Measurements from ENCODE around the gene TMEM141. TPM values are rescaled to one million over a fixed set of nuclear protein-coding genes. Genes with fewer than 3 reads are reported as not detected.

TMEM141 gene
- total and polyA plus RNA-seq, 2 donors from 2014 or later = 96.5 to 403 TPM

DNA sequence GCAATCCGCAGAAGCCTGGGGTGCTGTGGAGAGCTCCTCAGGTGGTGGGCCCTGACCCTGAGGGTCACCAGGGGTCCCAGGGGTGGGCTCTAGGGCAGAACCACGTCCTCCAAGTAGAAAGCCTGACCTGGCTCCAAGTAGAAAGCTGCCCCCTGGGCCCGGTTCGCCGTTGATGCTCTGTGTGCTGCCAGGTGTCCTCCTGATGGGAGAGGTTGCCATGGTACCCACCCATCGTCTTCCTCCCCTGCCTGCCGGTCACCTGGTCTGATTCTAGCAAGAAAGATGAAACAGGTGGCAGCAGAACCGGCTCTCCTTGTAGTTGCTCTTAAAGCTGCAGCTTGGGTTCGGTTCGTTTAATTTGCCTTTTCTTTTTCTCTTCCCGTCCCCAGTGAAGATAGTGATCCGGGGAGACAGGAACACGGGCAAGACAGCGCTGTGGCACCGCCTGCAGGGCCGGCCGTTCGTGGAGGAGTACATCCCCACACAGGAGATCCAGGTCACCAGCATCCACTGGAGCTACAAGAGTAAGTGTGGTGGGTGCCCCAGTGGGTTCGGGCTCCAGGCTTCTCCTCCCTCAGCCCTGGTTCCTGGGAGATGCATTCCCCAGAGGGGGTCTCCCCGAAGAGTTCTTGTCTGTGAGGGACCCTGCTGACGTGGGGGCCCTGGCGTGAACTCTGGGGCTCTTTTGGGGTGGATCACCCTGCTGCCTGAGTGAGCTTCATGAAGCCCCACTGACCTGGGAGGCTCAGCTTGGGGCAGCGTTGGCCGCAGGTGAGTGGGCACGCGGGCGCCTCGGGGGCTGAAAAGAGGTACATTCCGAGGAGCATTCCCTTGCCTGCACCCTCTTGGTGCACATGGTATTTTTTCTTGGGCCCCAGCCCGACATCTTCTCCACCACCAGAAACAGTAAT, 32.2 kb downstream of the TMEM141 start:
- FAIRE-seq (no peak), DNase-seq (peak in 1 of 5 donors; percentile 55)
- H3K27ac ChIP-seq (ENCODE audit: low read depth in 2 of 2, low read length in 2 of 2) = no peak overlapping the region
- peaks cover 0 to 4% (median 3%) of the 10 kb centered on the region in 3 donors for H3K36me3 ChIP-seq (ENCODE audit: control insufficient read depth in 2 of 3, insufficient read depth in 3 of 3, low read length in 3 of 3)
- H3K9ac ChIP-seq (ENCODE audit: low read length in 3 of 3) = no peak overlapping the region
- TF ChIP-seq CTCF (IDR thresholded peaks at IDR 0.05; ENCODE audit: borderline replicate concordance, extremely low read depth, insufficient read depth) = no peak
- intact Hi-C loops (cut with DNase I) = no loop called here
- H3K27me3 ChIP-seq (ENCODE audit: control insufficient read depth, insufficient read depth, low read length) = no peaks in the 10 kb centered on the region
- peaks cover 0 to 4% (median 0%) of the 10 kb centered on the region in 3 donors for H3K4me1 ChIP-seq (ENCODE audit: control insufficient read depth in 2 of 3, insufficient read depth in 2 of 3, low read depth in 1 of 3, low read length in 3 of 3)
- no peak overlapping the region for H3K4me3 ChIP-seq (ENCODE audit: low read length in 3 of 3)
- no peaks in the 10 kb centered on the region for H3K9me3 ChIP-seq (ENCODE audit: control insufficient read depth in 2 of 3, insufficient read depth in 1 of 3, low read length in 3 of 3)

DNA sequence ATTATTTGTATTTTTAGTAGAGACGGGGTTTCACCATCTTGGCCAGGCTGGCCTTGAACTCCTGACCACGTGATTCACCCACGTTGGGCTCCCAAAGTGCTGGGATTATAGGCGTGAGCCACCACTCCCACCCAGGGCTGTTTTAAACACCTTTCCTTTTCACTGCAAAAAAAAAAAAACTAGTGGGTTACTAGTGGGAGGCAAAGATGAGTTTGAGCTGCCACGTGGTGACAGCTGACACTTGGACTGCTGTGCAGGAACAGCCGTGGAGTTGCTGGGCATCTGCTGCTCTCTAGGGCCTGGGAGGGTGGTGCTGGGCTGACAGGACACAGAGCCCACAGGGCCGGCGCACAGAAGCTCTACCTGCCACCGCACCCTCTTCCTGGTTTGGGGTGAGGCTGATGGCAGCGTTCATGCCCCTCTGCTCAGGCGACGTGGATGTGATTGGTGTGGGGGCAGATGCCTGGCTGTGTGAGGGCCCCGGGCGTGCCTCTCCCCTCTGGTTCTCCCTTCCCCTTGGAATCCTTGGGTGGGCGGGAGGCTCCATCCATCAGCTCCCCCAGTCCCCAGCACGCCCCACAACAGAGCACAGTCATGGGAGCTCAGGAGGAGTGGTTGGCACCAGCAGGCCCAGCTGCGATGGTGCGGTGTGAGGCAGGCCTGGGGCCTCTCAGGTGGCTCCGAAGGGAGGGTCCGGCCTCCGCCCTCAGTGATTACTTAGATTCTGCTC, 33.5 kb downstream of the TMEM141 start:
- Histone ChIP-seq H3K4me3 (ENCODE audit: low read length in 3 of 3) (no peak overlapping the region), H3K9ac (ENCODE audit: low read length in 3 of 3) (no peak overlapping the region), H3K27me3 (ENCODE audit: control insufficient read depth, insufficient read depth, low read length) (no peaks in the 10 kb centered on the region), H3K36me3 (ENCODE audit: control insufficient read depth in 2 of 3, insufficient read depth in 3 of 3, low read length in 3 of 3) (peaks cover 0 to 9% (median 4%) of the 10 kb centered on the region in 3 donors), H3K9me3 (ENCODE audit: control insufficient read depth in 2 of 3, insufficient read depth in 1 of 3, low read length in 3 of 3) (no peaks in the 10 kb centered on the region), H3K4me1 (ENCODE audit: control insufficient read depth in 2 of 3, insufficient read depth in 2 of 3, low read depth in 1 of 3, low read length in 3 of 3) (peaks cover 0 to 4% (median 0%) of the 10 kb centered on the region in 3 donors), H3K27ac (ENCODE audit: low read depth in 2 of 2, low read length in 2 of 2) (no peak overlapping the region)
- DNase-seq = peak in 1 of 5 donors; percentile 52
- intact Hi-C loops (cut with DNase I) = no loop called here
- FAIRE-seq = no peak
- TF ChIP-seq CTCF (IDR thresholded peaks at IDR 0.05; ENCODE audit: borderline replicate concordance, extremely low read depth, insufficient read depth) = no peak

DNA sequence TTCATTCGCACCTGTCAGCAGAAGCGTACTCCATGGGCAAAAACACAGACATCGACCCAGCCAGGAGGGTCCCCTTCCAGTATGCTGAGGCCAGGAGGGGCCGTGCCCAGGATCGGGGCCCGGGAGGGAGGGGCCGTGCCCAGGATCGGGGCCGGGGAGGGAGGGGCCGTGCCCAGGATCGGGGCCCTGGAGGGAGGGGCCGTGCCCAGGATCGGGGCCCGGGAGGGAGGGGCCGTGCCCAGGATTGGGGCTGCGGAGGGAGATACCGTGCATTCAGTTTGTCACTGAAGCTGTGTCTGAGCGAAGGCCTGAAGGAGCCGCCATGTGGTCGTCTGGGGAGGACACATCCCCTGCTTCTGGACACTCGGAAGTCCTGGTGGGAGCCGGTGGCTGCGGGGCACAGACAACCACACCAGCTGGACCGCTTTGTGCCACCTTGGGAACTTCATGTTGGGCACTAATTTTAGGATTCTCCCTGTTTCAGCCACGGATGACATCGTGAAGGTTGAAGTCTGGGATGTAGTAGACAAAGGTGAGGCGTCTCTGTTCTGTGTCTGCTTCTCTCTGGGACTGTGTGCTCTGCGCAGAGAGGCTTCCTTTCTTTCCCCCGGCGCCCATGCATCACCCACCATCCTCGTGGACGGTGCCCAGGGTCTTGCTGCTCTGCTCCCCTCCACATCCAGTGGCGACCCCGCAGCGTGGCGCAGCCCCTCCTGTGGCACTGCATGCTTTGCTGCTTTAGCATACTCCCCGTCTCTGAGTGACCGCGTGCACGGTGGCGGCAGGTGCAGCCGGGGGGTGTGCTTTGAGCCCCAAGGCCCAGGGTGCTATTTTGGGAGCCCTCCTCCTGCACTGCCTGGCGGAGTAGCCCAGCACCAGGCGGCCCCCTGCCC, 34.4 kb downstream of the TMEM141 start:
- no peak overlapping the region for H3K27ac ChIP-seq (ENCODE audit: low read depth in 2 of 2, low read length in 2 of 2)
- H3K9me3 ChIP-seq (ENCODE audit: control insufficient read depth in 2 of 3, insufficient read depth in 1 of 3, low read length in 3 of 3) = no peaks in the 10 kb centered on the region
- H3K27me3 ChIP-seq (ENCODE audit: control insufficient read depth, insufficient read depth, low read length) = no peaks in the 10 kb centered on the region
- DNase-seq (peak in 1 of 5 donors; percentile 57), FAIRE-seq (no peak)
- TF ChIP-seq CTCF (IDR thresholded peaks at IDR 0.05; ENCODE audit: borderline replicate concordance, extremely low read depth, insufficient read depth) = no peak
- peaks cover 0 to 4% (median 0%) of the 10 kb centered on the region in 3 donors for H3K4me1 ChIP-seq (ENCODE audit: control insufficient read depth in 2 of 3, insufficient read depth in 2 of 3, low read depth in 1 of 3, low read length in 3 of 3)
- intact Hi-C loops (cut with DNase I) = no loop called here
- H3K36me3 ChIP-seq (ENCODE audit: control insufficient read depth in 2 of 3, insufficient read depth in 3 of 3, low read length in 3 of 3) = peaks cover 0 to 10% (median 9%) of the 10 kb centered on the region in 3 donors
- H3K9ac ChIP-seq (ENCODE audit: low read length in 3 of 3) = no peak overlapping the region
- H3K4me3 ChIP-seq (ENCODE audit: low read length in 3 of 3) = no peak overlapping the region
